Lung (tissue), 12 donors: ENCODE measurements around the gene SLC9A2. TPM values are rescaled to one million over a fixed set of nuclear protein-coding genes. Genes with fewer than 3 reads are reported as not detected.

Experiments used
- ATAC-seq: fragments of 200-7000 bp; cut with Tn5 transposase; one replicate; pipeline ENCODE4 v1.9.1; 2020; ENCODE audit warnings: moderate number of reproducible peaks; ENCODE audit not compliant: insufficient read depth, low FRiP score
- DNase-seq, 3 donors: peaks; one replicate each; pipeline ENCODE4 v3.0.0-alpha.2; 2013 to 2017
- H3K27ac ChIP-seq, 2 donors: one replicate each; pipeline ENCODE4 v1.5.1; 2013; ENCODE audit warnings: mild to moderate bottlenecking in 2 of 2, moderate library complexity in 2 of 2, control low read depth in 1 of 2, inconsistent platforms in 1 of 2, low read depth in 1 of 2, low read length in 1 of 2
- H3K27me3 ChIP-seq, 3 donors: one replicate each; pipeline ENCODE4 v1.5.1; 2013; ENCODE audit warnings: low read length in 2 of 3; ENCODE audit not compliant: control insufficient read depth in 3 of 3, insufficient read depth in 3 of 3
- H3K36me3 ChIP-seq, 4 donors: one replicate each; pipeline ENCODE4 v1.5.1; 2013; ENCODE audit warnings: low read length in 4 of 4, mild to moderate bottlenecking in 1 of 4, moderate library complexity in 1 of 4; ENCODE audit not compliant: control insufficient read depth in 4 of 4, insufficient read depth in 4 of 4
- H3K4me1 ChIP-seq, 5 donors: one replicate each; pipeline ENCODE4 v1.5.1; 2013; ENCODE audit warnings: low read length in 5 of 5, mild to moderate bottlenecking in 2 of 5, moderate library complexity in 1 of 5; ENCODE audit not compliant: control insufficient read depth in 5 of 5, insufficient read depth in 5 of 5
- H3K4me3 ChIP-seq: one replicate; pipeline ENCODE4 v1.5.1; 2013; ENCODE audit warnings: mild to moderate bottlenecking, control low read depth, moderate library complexity
- H3K9ac ChIP-seq, 2 donors: one replicate each; pipeline ENCODE4 v1.5.1; 2013; ENCODE audit warnings: low read length in 2 of 2, control low read depth in 1 of 2; ENCODE audit not compliant: insufficient read depth in 1 of 2
- H3K9me3 ChIP-seq, 4 donors: one replicate each; pipeline ENCODE4 v1.5.1; 2013; ENCODE audit warnings: low read length in 3 of 4, mild to moderate bottlenecking in 1 of 4, moderate library complexity in 1 of 4; ENCODE audit not compliant: control insufficient read depth in 4 of 4, insufficient read depth in 3 of 4
- CTCF ChIP-seq: IDR thresholded peaks from 2 replicates; pipeline ENCODE4 v1.5.1; 2012; ENCODE audit warnings: mild to moderate bottlenecking; ENCODE audit errors: control extremely low read depth, extremely low read depth
- WGBS, 2 donors: extraction: QIAGEN DNeasy Blood & Tissue Kit; methylation state at CpG; one replicate each; pipeline ENCODE4 v1.1.7; 2013; 5-methylcytosine and 5-hydroxymethylcytosine counted together
- polyA plus RNA-seq, 2 donors: library from polyadenylated mRNA; stranded (reverse); fragments of 200-250 nt; gene quantifications; one replicate each; pipeline ENCODE4 v1.2.1, GENCODE V29; 2013
- total RNA-seq, 2 donors: library from RNA; depleted of rRNA in 1 of 2; stranded (reverse); fragments of >200 nt in 1 of 2; gene quantifications; one replicate each; pipeline ENCODE4 v1.2.1, GENCODE V29; 2014 to 2021
- donor health status: control.
- donor health status: control.
- donor health status: Bipolar disorder and iron deficiency.
- donor health status: healthy.
- donor health status: DM: yes; HTN: yes; CAD: no.

Gene SLC9A2
- total and polyA plus RNA-seq, 4 donors: 0.04 to 0.52 (median 0.07) TPM

GRCh38 chr2:102664471-102664909, 45.1 kb downstream of the SLC9A2 start:
- H3K27me3 ChIP-seq: no peaks in the 10 kb centered on the region
- no peak overlapping the region for H3K9ac ChIP-seq
- H3K4me1 ChIP-seq: no peaks in the 10 kb centered on the region
- TF ChIP-seq CTCF: no peak
- H3K36me3 ChIP-seq: no peaks in the 10 kb centered on the region
- H3K4me3 ChIP-seq: no peak overlapping the region
- H3K27ac ChIP-seq: no peak overlapping the region
- H3K9me3 ChIP-seq: no peaks in the 10 kb centered on the region
- WGBS, 2 donors: 78 to 82% methylated on average over 2 of the region's 2 CpGs
- no peak for DNase-seq
- ATAC-seq: no peak

- ATAC-seq: no peak
Observed at GRCh38 chr2:102667072-102667471, 47.7 kb downstream of the SLC9A2 start.

GRCh38 chr2:102668171-102668570, 48.8 kb downstream of the SLC9A2 start:
- Histone ChIP-seq H3K4me3 (no peak overlapping the region), H3K9me3 (no peaks in the 10 kb centered on the region), H3K27me3 (no peaks in the 10 kb centered on the region), H3K4me1 (no peaks in the 10 kb centered on the region), H3K9ac (no peak overlapping the region), H3K27ac (no peak overlapping the region), H3K36me3 (no peaks in the 10 kb centered on the region)
- no peak for TF ChIP-seq CTCF
- DNase-seq (no peak), ATAC-seq (no peak)
- WGBS, 2 donors: 89 to 93% methylated on average over 4 of the region's 4 CpGs

More at GRCh38 chr2:102667072-102667471, 47.7 kb downstream of the SLC9A2 start:
- Histone ChIP-seq H3K9me3 (no peaks in the 10 kb centered on the region), H3K27me3 (no peaks in the 10 kb centered on the region), H3K4me1 (no peaks in the 10 kb centered on the region), H3K9ac (no peak overlapping the region), H3K36me3 (no peaks in the 10 kb centered on the region), H3K4me3 (no peak overlapping the region), H3K27ac (no peak overlapping the region)
- WGBS, 2 donors: 88 to 92% methylated on average over 2 of the region's 2 CpGs
- DNase-seq: no peak
- TF ChIP-seq CTCF: no peak

GRCh38 chr2:102669401-102669800, 50.0 kb downstream of the SLC9A2 start:
- H3K9me3 ChIP-seq: no peaks in the 10 kb centered on the region
- no peak overlapping the region for H3K27ac ChIP-seq
- H3K9ac ChIP-seq: no peak overlapping the region
- DNase-seq (no peak), ATAC-seq (no peak)
- H3K27me3 ChIP-seq: no peaks in the 10 kb centered on the region
- no peaks in the 10 kb centered on the region for H3K4me1 ChIP-seq
- WGBS, 2 donors: 92 to 100% methylated on average over 1 of the region's 1 CpG
- H3K36me3 ChIP-seq: no peaks in the 10 kb centered on the region
- TF ChIP-seq CTCF: no peak
- no peak overlapping the region for H3K4me3 ChIP-seq
